Tibial nerve (tissue), 4 donors: ENCODE measurements around the gene KIF5C. TPM values are rescaled to one million over a fixed set of nuclear protein-coding genes. Genes with fewer than 3 reads are reported as not detected.
A peak's percentile ranks its signal among the peaks of the same experiment; 100 is the strongest.
"Not testable (repeated sequence)": the region's sequence is repeated elsewhere in the genome, so short reads cannot be mapped to it uniquely, and the experiment has no call there.

ENCODE experiments used
- DNase-seq, 2 donors: peaks; one replicate each; pipeline ENCODE4 v3.0.0-alpha.2; 2019; ENCODE audit warnings: low spot score in 2 of 2
- H3K27ac ChIP-seq, 4 donors: fragments of 200-600 bp; sonication (generic) in 3 of 4; one replicate each; pipeline ENCODE4 v1.5.1; 2017 to 2019; ENCODE audit warnings: mild to moderate bottlenecking in 1 of 4
- H3K27me3 ChIP-seq, 2 donors: fragments of 200-600 bp; sonication (generic) in 1 of 2; one replicate each; pipeline versions ENCODE4 v1.5.1 to v1.6.0; 2017 to 2019
- H3K36me3 ChIP-seq, 3 donors: fragments of 200-600 bp; sonication (generic); one replicate each; pipeline ENCODE4 v1.5.1; 2018 to 2019
- H3K4me1 ChIP-seq, 4 donors: fragments of 200-600 bp; sonication (generic) in 3 of 4; one replicate each; pipeline ENCODE4 v1.5.1; 2017 to 2019
- H3K4me3 ChIP-seq, 4 donors: fragments of 200-600 bp; sonication (generic) in 3 of 4; one replicate each; pipeline ENCODE4 v1.5.1; 2017 to 2019; ENCODE audit warnings: mild to moderate bottlenecking in 1 of 4, moderate library complexity in 1 of 4
- H3K9me3 ChIP-seq, 4 donors: fragments of 200-600 bp; sonication (generic) in 3 of 4; one replicate each; pipeline ENCODE4 v1.5.1; 2017 to 2019
- CTCF ChIP-seq, 5 experiments: fragments of 200-600 bp in 3 of 5; fragments of 450-650 bp in 2 of 5; sonication (generic) in 3 of 5; IDR thresholded peaks; one replicate each; pipeline ENCODE4 v1.5.1; 2016 to 2019; ENCODE audit warnings: antibody characterized with exemption in 5 of 5, mild to moderate bottlenecking in 3 of 5, moderate library complexity in 2 of 5
- EP300 ChIP-seq, 2 donors: sonication (generic); formaldehyde crosslinking; IDR thresholded peaks; one replicate each; pipeline ENCODE4 v1.6.1; 2017; ENCODE audit warnings: antibody characterized with exemption in 2 of 2, mild to moderate bottlenecking in 1 of 2
- POLR2A ChIP-seq, 2 donors: fragments of 450-650 bp; IDR thresholded peaks; one replicate each; pipeline ENCODE4 v1.6.1; 2017; ENCODE audit warnings: antibody characterized with exemption in 2 of 2, mild to moderate bottlenecking in 2 of 2, moderate library complexity in 2 of 2
- WGBS, 2 donors: methylation state at CpG; one replicate each; pipeline ENCODE4 v1.1.5; 2018; 5-methylcytosine and 5-hydroxymethylcytosine counted together
- total RNA-seq, 4 donors: library from RNA; depleted of rRNA; stranded (reverse); fragments of >200 nt; gene quantifications; one replicate each; pipeline ENCODE4 v1.1.0, GENCODE V29; 2016

The KIF5C gene
- total RNA-seq, 4 donors from 2014 or later: 10.8 to 47.9 (median 23.6) TPM

GRCh38 chr2:148978026-148978685 is 103.1 kb downstream of the KIF5C start:
- Histone ChIP-seq H3K4me3 (no peak overlapping the region), H3K27me3 (no peaks in the 10 kb centered on the region), H3K36me3 (no peaks in the 10 kb centered on the region), H3K4me1 (peaks cover 0 to 11% (median 0%) of the 10 kb centered on the region in 4 donors), H3K9me3 (no peaks in the 10 kb centered on the region), H3K27ac (peak overlapping the region in 1 of 4 donors; percentile 39)
- TF ChIP-seq POLR2A (IDR thresholded peaks at IDR 0.05) (no peak), CTCF (IDR thresholded peaks at IDR 0.05) (peak in 1 of 5 experiments; percentile 9)
- 65 to 71% methylated on average over 7 of the region's 7 CpGs for WGBS, 2 donors
- DNase-seq: no peak

- Histone ChIP-seq H3K27me3 (no peaks in the 10 kb centered on the region), H3K4me1 (peaks cover 0 to 11% (median 0%) of the 10 kb centered on the region in 4 donors), H3K27ac (peak overlapping the region in 2 of 4 donors; percentile 42 to 51), H3K9me3 (no peaks in the 10 kb centered on the region), H3K36me3 (no peaks in the 10 kb centered on the region), H3K4me3 (no peak overlapping the region)
- peak in 1 of 2 donors; percentile 77 for TF ChIP-seq EP300 (IDR thresholded peaks at IDR 0.05)
- TF ChIP-seq CTCF (IDR thresholded peaks at IDR 0.05): no peak
- WGBS, 2 donors: 46 to 49% methylated on average over 2 of the region's 2 CpGs
- DNase-seq: peak in 1 of 2 donors; percentile 33
Observed at GRCh38 chr2:148978706-148979105, 103.7 kb downstream of the KIF5C start.

- H3K4me1 ChIP-seq: peaks cover 0 to 8% (median 0%) of the 10 kb centered on the region in 4 donors
- H3K4me3 ChIP-seq: no peak overlapping the region
- 60 to 76% methylated on average over 6 of the region's 6 CpGs for WGBS, 2 donors
- no peaks in the 10 kb centered on the region for H3K36me3 ChIP-seq
- no peak for DNase-seq
- TF ChIP-seq EP300 (IDR thresholded peaks at IDR 0.05): peak in 1 of 2 donors; percentile 24
- TF ChIP-seq CTCF (IDR thresholded peaks at IDR 0.05): no peak
- H3K9me3 ChIP-seq: no peaks in the 10 kb centered on the region
- peak overlapping the region in 2 of 4 donors; percentile 42 to 51 for H3K27ac ChIP-seq
- no peaks in the 10 kb centered on the region for H3K27me3 ChIP-seq
Observed at GRCh38 chr2:148979164-148979918, 104.3 kb downstream of the KIF5C start.

- no peak overlapping the region for H3K4me3 ChIP-seq
- no peaks in the 10 kb centered on the region for H3K9me3 ChIP-seq
- peaks cover 0 to 8% (median 0%) of the 10 kb centered on the region in 4 donors for H3K4me1 ChIP-seq
- 43 to 46% methylated on average over 4 of the region's 4 CpGs for WGBS, 2 donors
- no peaks in the 10 kb centered on the region for H3K36me3 ChIP-seq
- no peak overlapping the region for H3K27ac ChIP-seq
- no peak for TF ChIP-seq POLR2A (IDR thresholded peaks at IDR 0.05)
- TF ChIP-seq EP300 (IDR thresholded peaks at IDR 0.05): no peak
- no peak for TF ChIP-seq CTCF (IDR thresholded peaks at IDR 0.05)
- no peak for DNase-seq
- no peaks in the 10 kb centered on the region for H3K27me3 ChIP-seq
Observed at GRCh38 chr2:148979919-148980277, 104.9 kb downstream of the KIF5C start.

GRCh38 chr2:148980496-148980895 is 105.5 kb downstream of the KIF5C start:
- DNase-seq, H3K4me3 ChIP-seq, H3K36me3 ChIP-seq, H3K27me3 ChIP-seq, H3K27ac ChIP-seq, H3K9me3 ChIP-seq, H3K4me1 ChIP-seq: not testable (repeated sequence)
- 91 to 94% methylated on average over 3 of the region's 3 CpGs for WGBS, 2 donors
